IMR-90 (cell line): ENCODE measurements around the gene TENM4. TPM values are rescaled to one million over a fixed set of nuclear protein-coding genes. Genes with fewer than 3 reads are reported as not detected.
A peak's percentile ranks its signal among the peaks of the same experiment; 100 is the strongest.

Source experiments
- ATAC-seq: fragments of 200-7000 bp; cut with Tn5 transposase; 2 replicates; pipeline ENCODE4 v1.9.1; 2020; ENCODE audit warnings: low read depth, mild to moderate bottlenecking, moderate library complexity
- BruUV-seq: library from RNA; stranded (reverse); fragments of 400-500 nt; replicated peaks from 2 replicates; lab custom pipeline; 2021; lab: Mats Ljungman, UMichigan
- CTCF ChIA-PET: fragments of 300-600 bp; formaldehyde crosslinking; extraction: SDS; loops from one replicate; lab custom pipeline; 2021; ENCODE audit warnings: antibody characterized with exemption; lab: Yijun Ruan, JAX
- POLR2A ChIA-PET: fragments of 300-600 bp; sonication (Branson Sonifier 250); formaldehyde crosslinking; loops from one replicate; lab custom pipeline; 2022; ENCODE audit warnings: antibody characterized with exemption; ENCODE audit not compliant: unreplicated experiment; lab: Charles Lee
- DNase-seq: peaks from one replicate; pipeline ENCODE4 v3.0.0; 2013
- H2AFZ ChIP-seq: replicated peaks from 2 replicates; pipeline ENCODE3; 2013; ENCODE audit warnings: low read length, mild to moderate bottlenecking; ENCODE audit not compliant: poor library complexity
- H2AK5ac ChIP-seq: 2 replicates; pipeline ENCODE4 v1.6.1; 2013; ENCODE audit warnings: low read depth, low read length, inconsistent platforms
- H2AK9ac ChIP-seq: replicated peaks from 2 replicates; pipeline ENCODE3; 2013; ENCODE audit warnings: mild to moderate bottlenecking, low read depth, low read length, moderate library complexity; ENCODE audit not compliant: poor library complexity
- H2BK120ac ChIP-seq: 2 replicates; pipeline ENCODE4 v1.6.1; 2013; ENCODE audit warnings: low read depth, low read length, inconsistent platforms
- H2BK15ac ChIP-seq: 3 replicates; pipeline ENCODE4 v1.6.1; 2013; ENCODE audit warnings: low read depth, low read length, inconsistent platforms
- H2BK20ac ChIP-seq: 2 replicates; pipeline ENCODE4 v1.6.1; 2013; ENCODE audit warnings: low read depth, mild to moderate bottlenecking, inconsistent platforms, low read length, moderate library complexity
- H2BK5ac ChIP-seq: 2 replicates; pipeline ENCODE4 v1.6.1; 2013; ENCODE audit warnings: mild to moderate bottlenecking, low read depth, low read length, inconsistent platforms; ENCODE audit not compliant: poor library complexity, severe bottlenecking
- H3K14ac ChIP-seq: replicated peaks from 2 replicates; pipeline ENCODE4 v1.6.1; 2013; ENCODE audit warnings: low read depth, low read length, inconsistent platforms
- H3K18ac ChIP-seq: 2 replicates; pipeline ENCODE4 v1.6.1; 2013; ENCODE audit warnings: low read depth, low read length, control low read depth
- H3K23ac ChIP-seq: 2 replicates; pipeline ENCODE4 v1.6.1; 2013; ENCODE audit warnings: low read depth, low read length, inconsistent platforms
- H3K27ac ChIP-seq: 2 replicates; pipeline ENCODE4 v1.5.1; 2013; ENCODE audit warnings: mild to moderate bottlenecking, control low read depth, low read length; ENCODE audit not compliant: insufficient read depth
- H3K27me3 ChIP-seq: 2 replicates; pipeline ENCODE4 v1.6.1; 2013; ENCODE audit warnings: low read length; ENCODE audit not compliant: control insufficient read depth, insufficient read depth
- H3K36me3 ChIP-seq: 2 replicates; pipeline ENCODE4 v1.6.1; 2013; ENCODE audit warnings: low read length, mixed read lengths; ENCODE audit not compliant: control insufficient read depth, insufficient read depth
- H3K4ac ChIP-seq: 2 replicates; pipeline ENCODE4 v1.6.1; 2013; ENCODE audit warnings: low read depth, low read length, inconsistent platforms
- H3K4me1 ChIP-seq: 2 replicates; pipeline ENCODE4 v1.6.1; 2013; ENCODE audit warnings: low read length, mixed read lengths; ENCODE audit not compliant: control insufficient read depth, insufficient read depth
- H3K4me2 ChIP-seq: 2 replicates; pipeline ENCODE4 v1.6.1; 2013; ENCODE audit warnings: low read depth, mild to moderate bottlenecking, control low read depth, low read length, moderate library complexity
- H3K4me3 ChIP-seq: 2 replicates; pipeline ENCODE4 v1.5.1; 2013; ENCODE audit warnings: low read depth, mild to moderate bottlenecking, control low read depth, low read length, moderate library complexity; ENCODE audit not compliant: insufficient read depth
- H3K56ac ChIP-seq: 2 replicates; pipeline ENCODE4 v1.6.1; 2013; ENCODE audit warnings: low read length, inconsistent platforms; ENCODE audit not compliant: insufficient read depth; ENCODE audit errors: extremely low read depth
- H3K79me1 ChIP-seq, 2 experiments: 2 replicates each; pipeline ENCODE4 v1.6.1; 2013; ENCODE audit warnings: low read length in 2 of 2, inconsistent platforms in 1 of 2, low read depth in 1 of 2
- H3K9ac ChIP-seq: 2 replicates; pipeline ENCODE4 v1.6.1; 2013; ENCODE audit warnings: low read depth, low read length, control low read depth
- H3K9me1 ChIP-seq: 2 replicates; pipeline ENCODE4 v1.6.1; 2013; ENCODE audit warnings: low read length, inconsistent platforms; ENCODE audit not compliant: insufficient read depth
- H3K9me3 ChIP-seq: 2 replicates; pipeline ENCODE4 v1.6.1; 2013; ENCODE audit warnings: low read length; ENCODE audit not compliant: control insufficient read depth, insufficient read depth
- H4K20me1 ChIP-seq: 2 replicates; pipeline ENCODE4 v1.6.1; 2013; ENCODE audit warnings: low read length, inconsistent platforms; ENCODE audit not compliant: insufficient read depth
- H4K5ac ChIP-seq: 2 replicates; pipeline ENCODE4 v1.6.1; 2013; ENCODE audit warnings: mild to moderate bottlenecking, low read depth, low read length, control low read depth
- H4K8ac ChIP-seq, 2 experiments: 2 replicates each; pipeline ENCODE4 v1.6.1; 2013; ENCODE audit warnings: low read depth in 2 of 2, low read length in 2 of 2, control low read depth in 1 of 2, inconsistent platforms in 1 of 2
- H4K91ac ChIP-seq: 2 replicates; pipeline ENCODE4 v1.6.1; 2013; ENCODE audit warnings: low read depth, low read length, inconsistent platforms; ENCODE audit not compliant: insufficient read depth
- CEBPB ChIP-seq: IDR thresholded peaks from 2 replicates; pipeline ENCODE4 v1.6.1; 2012; ENCODE audit warnings: low read depth, low read length, improper control_type of control experiment
- MAFK ChIP-seq: IDR thresholded peaks from 2 replicates; pipeline ENCODE4 v1.6.1; 2012; ENCODE audit warnings: low read depth, low read length, improper control_type of control experiment
- MAZ ChIP-seq: IDR thresholded peaks from 2 replicates; pipeline ENCODE4 v1.6.1; 2012; ENCODE audit warnings: low read depth, mild to moderate bottlenecking, low read length, improper control_type of control experiment, moderate library complexity, borderline replicate concordance
- MXI1 ChIP-seq: IDR thresholded peaks from 2 replicates; pipeline ENCODE4 v1.6.1; 2012; ENCODE audit warnings: low read depth, mild to moderate bottlenecking, low read length, moderate library complexity, borderline replicate concordance
- NFE2L2 ChIP-seq: fragments of 150-350 bp; IDR thresholded peaks from 2 replicates; pipeline ENCODE4 v1.6.1; 2016; ENCODE audit warnings: low read depth, mild to moderate bottlenecking, low read length
- POLR2A ChIP-seq: IDR thresholded peaks from 2 replicates; pipeline ENCODE4 v1.6.1; 2012; ENCODE audit warnings: mild to moderate bottlenecking, low read depth, low read length
- RAD21 ChIP-seq: IDR thresholded peaks from 2 replicates; pipeline ENCODE4 v1.6.1; 2012; ENCODE audit warnings: low read length, improper control_type of control experiment
- RCOR1 ChIP-seq: IDR thresholded peaks from 2 replicates; pipeline ENCODE4 v1.6.1; 2012; ENCODE audit warnings: mild to moderate bottlenecking, low read length, improper control_type of control experiment; ENCODE audit not compliant: insufficient replicate concordance
- RFX5 ChIP-seq: IDR thresholded peaks from 2 replicates; pipeline ENCODE4 v1.8.0; 2012; ENCODE audit warnings: low read depth, mild to moderate bottlenecking, low read length, moderate library complexity
- WGBS, 2 experiments: methylation state at CpG; one replicate each; pipeline versions ENCODE4 v1.1.5 to v1.1.7; 2013; ENCODE audit warnings: missing lambda C conversion rate in 2 of 2; ENCODE audit not compliant: insufficient read length in 1 of 2; ENCODE audit errors: extremely low coverage in 2 of 2; 5-methylcytosine and 5-hydroxymethylcytosine counted together
- dilution Hi-C: fragments of 300-500 bp; cut with HindIII; formaldehyde crosslinking; loops from one replicate; pipeline ENCODE4 v1.14.3; 2018; ENCODE audit warnings: low sequenced_read_pairs; ENCODE audit not compliant: unreplicated experiment
- in situ Hi-C: fragments of 300-500 bp; cut with MboI; formaldehyde crosslinking; loops from 3 replicates; pipeline ENCODE4 v1.14.3; 2019; ENCODE audit warnings: low sequenced_read_pairs, inconsistent platforms, mixed read lengths
- intact Hi-C: fragments of 100-400 bp; cut with micrococcal nuclease; formaldehyde crosslinking; loops from 2 replicates; pipeline ENCODE4 v1.10.0; 2022
- polyA plus RNA-seq, 3 experiments: library from polyadenylated mRNA; depleted of rRNA; stranded (reverse); fragments of >200 nt; gene quantifications; 2 replicates each; pipeline ENCODE4 v1.2.3, GENCODE V29; 2012; ENCODE audit warnings: low replicate concordance in 1 of 3
- total RNA-seq: library from RNA; depleted of rRNA; stranded (reverse); fragments of >200 nt; gene quantifications from 2 replicates; pipeline ENCODE4 v1.2.3, GENCODE V29; 2012

Gene TENM4
- total and polyA plus RNA-seq, 2 of the 4 experiments (the other 2 are of a cell fraction), result 7.4 to 9.0 TPM

GRCh38 chr11:78841456-78842060 lies 599.3 kb downstream of the TENM4 start (continued):
- TF ChIP-seq RCOR1, result no peak

GRCh38 chr11:78840623-78841022 lies 600.2 kb downstream of the TENM4 start:
- no peak for TF ChIP-seq MAFK
- TF ChIP-seq CEBPB, result peak; percentile 69
- no peak for TF ChIP-seq MXI1
- TF ChIP-seq MAZ, result no peak
- no peak for TF ChIP-seq POLR2A
- no peak for TF ChIP-seq RAD21
- peak; percentile 75; the same call in 1 of the 2 replicates for TF ChIP-seq NFE2L2
- no peak for TF ChIP-seq RFX5
- no peak for TF ChIP-seq RCOR1
- H3K14ac ChIP-seq, result peak overlapping the region; percentile 30
- 17% methylated on average over 1 of the region's 4 CpGs; no CpG with 5 or more reads in 1 of the 2 experiments for WGBS, 2 experiments
- no peak overlapping the region; the same call in 1 of the 2 replicates for H3K23ac ChIP-seq
- intact Hi-C loops (loop anchor here (2.0 kb wide), 1 partner anchor 40 kb away; no protein-coding TSS in a partner anchor), in situ Hi-C loops (no loop called here), dilution Hi-C loops (no loop called here)
- no peaks in the 10 kb centered on the region for H4K20me1 ChIP-seq
- H2AK9ac ChIP-seq, result no peak overlapping the region
- H2BK5ac ChIP-seq, result peak overlapping the region; percentile 75
- no TSS peak for BruUV-seq
- peaks cover 6% of the 10 kb centered on the region for H3K9me1 ChIP-seq
- peak overlapping the region; percentile 77 for H4K5ac ChIP-seq
- H3K18ac ChIP-seq, result peak overlapping the region; percentile 99
- H3K27me3 ChIP-seq, result no peaks in the 10 kb centered on the region
- H2AFZ ChIP-seq, result peak overlapping the region; percentile 7
- H2AK5ac ChIP-seq, result no peak overlapping the region
- peak overlapping the region; percentile 57 for H2BK120ac ChIP-seq
- H4K91ac ChIP-seq, result 0 out of 2 replicates have a peak overlapping the region, but pooled peaks have one; percentile 45
- peaks cover 3% of the 10 kb centered on the region; the same call in 1 of the 2 replicates for H3K36me3 ChIP-seq
- DNase-seq, result peak; percentile 69
- 0 out of 2 replicates have a peak overlapping the region, but pooled peaks have one; percentile 2 for H2BK20ac ChIP-seq
- peaks cover 13% of the 10 kb centered on the region for H3K4me1 ChIP-seq
- ATAC-seq, result peak; percentile 79
- H3K4ac ChIP-seq, result peak overlapping the region; percentile 59
- H3K9ac ChIP-seq, result peak overlapping the region; percentile 81; the same call in 1 of the 2 replicates
- POLR2A ChIA-PET, result no interaction called here
- peak overlapping the region in 1 of 2 experiments; percentile 11; a peak in 1 of 4 replicates for H4K8ac ChIP-seq
- peak overlapping the region; percentile 100; the same call in 1 of the 2 replicates for H3K27ac ChIP-seq
- H3K79me1 ChIP-seq, result no peaks in the 10 kb centered on the region
- H3K9me3 ChIP-seq, result no peaks in the 10 kb centered on the region
- no peak overlapping the region; the same call in 1 of the 2 replicates for H3K56ac ChIP-seq
- CTCF ChIA-PET, result interaction anchor here (0.6 to 1.0 kb wide), 4 partner anchors 10 to 760 kb away, joined by 3 to 5 read pairs (median 4); no protein-coding TSS in a partner anchor
- no peak overlapping the region for H3K4me3 ChIP-seq
- H3K4me2 ChIP-seq, result peak overlapping the region; percentile 58
- H2BK15ac ChIP-seq, result peak overlapping the region; percentile 7; the same call in 1 of the 3 replicates
